Uterus (tissue), 4 donors: ENCODE results near the gene LTBP1. TPM values are rescaled to one million over a fixed set of nuclear protein-coding genes. Genes with fewer than 3 reads are reported as not detected.

Source experiments
- DNase-seq, 2 donors: peaks; one replicate each; pipeline ENCODE4 v3.0.0-alpha.2; 2019 to 2020
- H3K27ac ChIP-seq, 2 donors: fragments of 200-600 bp; sonication (generic); 1 replicate in 1 of 2; 2 replicates in 1 of 2; pipeline ENCODE4 v1.5.1; 2016 to 2018
- H3K27me3 ChIP-seq, 2 donors: fragments of 200-600 bp; sonication (generic); one replicate each; pipeline ENCODE4 v1.5.1; 2018 to 2019; ENCODE audit warnings: control low read depth in 1 of 2
- H3K36me3 ChIP-seq, 2 donors: fragments of 200-600 bp; sonication (generic); one replicate each; pipeline ENCODE4 v1.5.1; 2019; ENCODE audit warnings: control low read depth in 1 of 2
- H3K4me1 ChIP-seq, 2 donors: fragments of 200-600 bp; sonication (generic); one replicate each; pipeline ENCODE4 v1.5.1; 2018 to 2019; ENCODE audit warnings: control low read depth in 1 of 2
- H3K4me3 ChIP-seq, 2 donors: fragments of 200-600 bp; sonication (generic); 1 replicate in 1 of 2; 2 replicates in 1 of 2; pipeline ENCODE4 v1.5.1; 2018 to 2019; ENCODE audit warnings: mild to moderate bottlenecking in 1 of 2
- H3K9me3 ChIP-seq, 2 donors: fragments of 200-600 bp; sonication (generic); one replicate each; pipeline ENCODE4 v1.5.1; 2019; ENCODE audit warnings: control low read depth in 1 of 2
- CTCF ChIP-seq, 4 experiments: fragments of 200-600 bp in 2 of 4; fragments of 450-650 bp in 2 of 4; sonication (generic) in 2 of 4; IDR thresholded peaks; one replicate each; pipeline ENCODE4 v1.5.1; 2016 to 2019; ENCODE audit warnings: antibody characterized with exemption in 4 of 4, mild to moderate bottlenecking in 2 of 4, moderate library complexity in 1 of 4
- POLR2A ChIP-seq, 2 donors: fragments of 450-650 bp; IDR thresholded peaks; one replicate each; pipeline ENCODE4 v1.6.1; 2016; ENCODE audit warnings: antibody characterized with exemption in 2 of 2, mild to moderate bottlenecking in 1 of 2, moderate library complexity in 1 of 2
- intact Hi-C: fragments of 100-400 bp; cut with DNase I; formaldehyde crosslinking; loops from one replicate; pipeline ENCODE4 v1.15.1; 2023; ENCODE audit warnings: low total_unique reads
- total RNA-seq, 4 donors: library from RNA; depleted of rRNA in 3 of 4; stranded (reverse); fragments of >200 nt in 3 of 4; gene quantifications; one replicate each; pipeline versions ENCODE4 v1.1.0 to v1.2.4, GENCODE V29; 2014 to 2023
- donor health status: DM: yes; HTN: yes; CAD: no.

Gene LTBP1
- total RNA-seq, 4 donors from 2014 or later: 72.5 to 322 (median 92.2) TPM

DNA sequence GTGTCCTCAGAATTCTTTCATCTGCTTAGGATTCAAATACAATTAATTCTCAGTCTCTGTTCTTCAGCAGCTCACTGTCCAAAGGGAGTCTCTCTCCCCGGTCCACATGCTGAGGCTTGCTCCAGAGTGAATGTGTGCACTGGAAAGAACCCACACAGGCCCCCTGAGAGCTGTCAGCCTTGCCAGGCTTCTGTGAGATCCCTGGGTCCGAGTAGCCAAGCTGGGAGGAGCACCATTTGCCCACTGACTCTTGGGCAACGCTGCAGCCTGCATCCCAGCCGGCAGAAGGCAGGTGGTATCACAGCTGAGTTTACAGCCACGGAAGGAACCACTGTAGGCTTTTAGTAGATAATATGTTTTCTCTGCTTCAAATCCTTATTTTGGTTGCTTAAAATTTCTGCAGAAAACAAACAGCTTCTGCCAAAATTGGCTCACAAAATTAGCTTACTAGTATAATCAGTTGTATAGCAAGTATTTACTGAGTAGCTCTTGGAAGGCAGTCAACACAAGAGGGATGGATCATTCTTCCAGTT lies 21.4 kb upstream of the LTBP1 start:
- intact Hi-C loops: no loop called here
- H3K27me3 ChIP-seq: no peaks in the 10 kb centered on the region

DNA sequence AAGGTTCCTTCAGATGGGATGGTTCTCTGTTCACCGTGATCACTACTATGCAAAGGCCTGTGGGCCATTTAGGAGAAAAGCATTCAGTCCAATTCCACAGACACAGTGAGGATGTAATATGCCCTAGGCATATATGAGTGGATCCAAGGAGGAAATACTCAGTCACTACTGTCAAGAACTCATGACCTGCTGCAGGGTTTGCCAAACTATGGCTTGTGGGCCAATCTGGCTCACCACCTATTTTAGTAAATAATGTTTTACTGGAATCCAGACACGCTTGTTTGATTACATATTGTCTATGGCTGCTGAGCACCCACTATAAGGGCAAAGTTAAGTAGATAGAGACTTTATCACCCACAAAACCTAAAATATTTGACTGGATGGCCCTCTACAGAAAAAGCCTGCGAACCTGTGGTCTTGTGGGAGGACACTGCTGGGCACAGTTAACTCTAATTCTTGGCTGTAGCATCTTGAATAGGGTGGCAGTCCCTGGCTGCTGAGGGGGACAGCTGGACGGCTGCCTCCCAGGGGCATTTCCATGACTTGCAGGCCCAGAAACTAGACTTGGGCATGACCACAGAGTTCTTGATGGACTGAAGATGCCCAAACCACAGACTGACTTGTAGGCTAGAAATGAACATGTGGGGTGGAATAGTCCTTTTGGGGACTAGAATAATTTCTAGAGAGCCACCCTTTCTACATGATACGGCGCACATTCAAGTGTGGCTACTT lies 20.6 kb upstream of the LTBP1 start:
- H3K27me3 ChIP-seq: no peaks in the 10 kb centered on the region
- H3K36me3 ChIP-seq: no peaks in the 10 kb centered on the region
- H3K9me3 ChIP-seq: no peaks in the 10 kb centered on the region
- no peak for TF ChIP-seq CTCF (IDR thresholded peaks at IDR 0.05)
- H3K4me3 ChIP-seq: no peak overlapping the region
- H3K27ac ChIP-seq: no peak overlapping the region
- intact Hi-C loops: no loop called here
- DNase-seq: no peak
- H3K4me1 ChIP-seq: no peaks in the 10 kb centered on the region

More for the DNA sequence above, 21.4 kb upstream of the LTBP1 start:
- DNase-seq: no peak
- H3K27ac ChIP-seq: no peak overlapping the region
- TF ChIP-seq POLR2A (IDR thresholded peaks at IDR 0.05) (no peak), CTCF (IDR thresholded peaks at IDR 0.05) (no peak)
- H3K4me1 ChIP-seq: no peaks in the 10 kb centered on the region
- no peaks in the 10 kb centered on the region for H3K36me3 ChIP-seq
- H3K9me3 ChIP-seq: no peaks in the 10 kb centered on the region
- no peak overlapping the region for H3K4me3 ChIP-seq

GRCh38 chr2:32926708-32927084 lies 20.1 kb upstream of the LTBP1 start:
- Histone ChIP-seq H3K27ac (no peak overlapping the region), H3K9me3 (no peaks in the 10 kb centered on the region), H3K4me1 (no peaks in the 10 kb centered on the region), H3K36me3 (no peaks in the 10 kb centered on the region), H3K4me3 (no peak overlapping the region), H3K27me3 (no peaks in the 10 kb centered on the region)
- no peak for DNase-seq
- intact Hi-C loops: no loop called here
- TF ChIP-seq CTCF (IDR thresholded peaks at IDR 0.05): no peak
- TF ChIP-seq POLR2A (IDR thresholded peaks at IDR 0.05): no peak

DNA sequence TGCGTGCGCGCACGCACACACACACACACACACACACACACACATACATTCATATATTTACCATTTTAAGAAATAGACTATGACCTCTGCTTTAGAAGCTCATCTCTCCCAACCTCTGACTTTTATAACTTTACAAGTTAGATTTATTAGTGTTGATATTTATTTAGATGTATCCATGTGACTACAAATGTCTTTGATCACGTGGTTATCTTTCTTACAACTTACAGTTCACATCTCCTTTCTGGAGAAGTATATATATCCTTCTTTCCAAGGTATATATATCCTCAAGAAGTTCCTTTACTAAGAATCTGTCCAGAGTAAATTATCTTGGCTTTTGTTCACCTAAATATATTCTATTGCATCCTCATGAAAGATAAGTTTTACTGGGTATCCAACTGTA lies 16.3 kb upstream of the LTBP1 start:
- Histone ChIP-seq H3K4me3 (no peak overlapping the region), H3K27ac (no peak overlapping the region), H3K36me3 (no peaks in the 10 kb centered on the region), H3K9me3 (no peaks in the 10 kb centered on the region), H3K4me1 (no peaks in the 10 kb centered on the region), H3K27me3 (no peaks in the 10 kb centered on the region)
- DNase-seq: no peak
- no peak for TF ChIP-seq POLR2A (IDR thresholded peaks at IDR 0.05)
- TF ChIP-seq CTCF (IDR thresholded peaks at IDR 0.05): no peak
- intact Hi-C loops: no loop called here

GRCh38 chr2:32931519-32931918 lies 15.2 kb upstream of the LTBP1 start:
- H3K27me3 ChIP-seq: no peaks in the 10 kb centered on the region
- H3K4me1 ChIP-seq: no peaks in the 10 kb centered on the region
- TF ChIP-seq CTCF (IDR thresholded peaks at IDR 0.05) (no peak), POLR2A (IDR thresholded peaks at IDR 0.05) (no peak)
- no peaks in the 10 kb centered on the region for H3K36me3 ChIP-seq
- no peak overlapping the region for H3K27ac ChIP-seq
- intact Hi-C loops: no loop called here
- no peak overlapping the region for H3K4me3 ChIP-seq
- DNase-seq: no peak
- H3K9me3 ChIP-seq: no peaks in the 10 kb centered on the region
